SK-N-SH treated with all-trans-retinoic acid at 6 μM for 48 hours (cell line): ENCODE measurements around the gene LENG9.

Source experiments
- ATAC-seq: fragments of 200-7000 bp; cut with Tn5 transposase; 3 replicates; pipeline ENCODE4 v1.9.1; 2020; ENCODE audit warnings: mild to moderate bottlenecking, moderate library complexity
- ARNTL ChIP-seq: fragments of 450-650 bp; formaldehyde crosslinking; IDR thresholded peaks from 2 replicates; pipeline ENCODE4 v1.5.0; 2020; ENCODE audit warnings: low read depth, mild to moderate bottlenecking, moderate library complexity, borderline replicate concordance
- BACH2 ChIP-seq: fragments of 250-450 bp; sonication (Bioruptor Pico); IDR thresholded peaks from 2 replicates; pipeline ENCODE4 v1.9.0; 2021; ENCODE audit warnings: mild to moderate bottlenecking, borderline replicate concordance
- CSDC2 ChIP-seq: fragments of 250-450 bp; sonication (Bioruptor Pico); IDR thresholded peaks from 2 replicates; pipeline ENCODE4 v1.5.0; 2020; ENCODE audit warnings: mild to moderate bottlenecking, moderate library complexity
- ESRRG ChIP-seq: fragments of 250-450 bp; sonication (Bioruptor Pico); IDR thresholded peaks from 2 replicates; pipeline ENCODE4 v1.6.1; 2021; ENCODE audit warnings: mild to moderate bottlenecking
- GLIS3 ChIP-seq: fragments of 250-450 bp; sonication (Bioruptor Pico); IDR thresholded peaks from 2 replicates; pipeline ENCODE4 v1.5.0; 2020; ENCODE audit warnings: mild to moderate bottlenecking, moderate library complexity
- ISL1 ChIP-seq: fragments of 250-450 bp; sonication (Bioruptor Pico); IDR thresholded peaks from 2 replicates; pipeline ENCODE4 v2.1.2; 2022; ENCODE audit warnings: mild to moderate bottlenecking, moderate library complexity
- OSR1 ChIP-seq: fragments of 250-450 bp; sonication (Bioruptor Pico); IDR thresholded peaks from 2 replicates; pipeline ENCODE4 v1.8.0; 2022; ENCODE audit warnings: moderate library complexity, mild to moderate bottlenecking, inconsistent platforms
- PATZ1 ChIP-seq: fragments of 250-450 bp; sonication (Bioruptor Pico); IDR thresholded peaks from 2 replicates; pipeline ENCODE4 v1.8.0; 2020; ENCODE audit warnings: mild to moderate bottlenecking, moderate library complexity, borderline replicate concordance
- PPARA ChIP-seq: fragments of 250-450 bp; sonication (Bioruptor Pico); IDR thresholded peaks from 2 replicates; pipeline ENCODE4 v1.5.0; 2020; ENCODE audit warnings: mild to moderate bottlenecking, borderline replicate concordance
- RARB ChIP-seq: fragments of 250-450 bp; sonication (Bioruptor Pico); IDR thresholded peaks from 2 replicates; pipeline ENCODE4 v1.8.0; 2021; ENCODE audit warnings: mild to moderate bottlenecking, moderate library complexity
- SNAI2 ChIP-seq: fragments of 250-450 bp; sonication (Bioruptor Pico); IDR thresholded peaks from 2 replicates; pipeline ENCODE4 v1.5.0; 2020; ENCODE audit warnings: mild to moderate bottlenecking, moderate library complexity
- TCF4 ChIP-seq: fragments of 250-450 bp; sonication (Bioruptor Pico); IDR thresholded peaks from 2 replicates; pipeline ENCODE4 v1.8.0; 2021; ENCODE audit warnings: mild to moderate bottlenecking, moderate library complexity, borderline replicate concordance
- TOX ChIP-seq: fragments of 250-450 bp; sonication (Bioruptor Pico); IDR thresholded peaks from 2 replicates; pipeline ENCODE4 v1.8.0; 2021; ENCODE audit warnings: mild to moderate bottlenecking, moderate library complexity, borderline replicate concordance
- ZC3H10 ChIP-seq: fragments of 250-450 bp; sonication (Bioruptor Pico); IDR thresholded peaks from 2 replicates; pipeline ENCODE4 v1.5.1; 2021; ENCODE audit warnings: mild to moderate bottlenecking, moderate library complexity
- ZFP3 ChIP-seq: fragments of 250-450 bp; sonication (Bioruptor Pico); IDR thresholded peaks from 2 replicates; pipeline ENCODE4 v1.5.0; 2020; ENCODE audit warnings: mild to moderate bottlenecking, moderate library complexity
- ZFP30 ChIP-seq: fragments of 450-650 bp; formaldehyde crosslinking; IDR thresholded peaks from 2 replicates; pipeline ENCODE4 v1.5.0; 2022; ENCODE audit warnings: mild to moderate bottlenecking, moderate library complexity
- ZNF70 ChIP-seq: fragments of 450-650 bp; formaldehyde crosslinking; IDR thresholded peaks from 2 replicates; pipeline ENCODE4 v1.5.0; 2020; ENCODE audit warnings: mild to moderate bottlenecking, moderate library complexity
- ZNF8 ChIP-seq: fragments of 450-650 bp; formaldehyde crosslinking; IDR thresholded peaks from 2 replicates; pipeline ENCODE4 v1.5.0; 2020; ENCODE audit warnings: mild to moderate bottlenecking, moderate library complexity
- TF ChIP-seq, protein P1 (sequence below): fragments of 250-450 bp; sonication (Bioruptor Pico); IDR thresholded peaks from 2 replicates; pipeline ENCODE4 v1.5.0; 2020; ENCODE audit warnings: mild to moderate bottlenecking, moderate library complexity
- TF ChIP-seq, protein P2 (sequence below): fragments of 250-450 bp; sonication (Bioruptor Pico); IDR thresholded peaks from 2 replicates; pipeline ENCODE4 v1.5.1; 2021; ENCODE audit warnings: mild to moderate bottlenecking, moderate library complexity
- TF ChIP-seq, protein P3 (sequence below): fragments of 250-450 bp; sonication (Bioruptor Pico); IDR thresholded peaks from 2 replicates; pipeline ENCODE4 v1.8.0; 2021; ENCODE audit warnings: low read depth, mild to moderate bottlenecking, moderate library complexity, borderline replicate concordance

LENG9 gene

GRCh38 chr19:54454781-54455675 is 8.6 kb downstream of the LENG9 start:
- TF ChIP-seq ISL1 (CRISPR knock-in tag) = no peak
- TF ChIP-seq ESRRG (CRISPR knock-in tag) = no peak
- no peak for TF ChIP-seq PPARA (CRISPR knock-in tag)
- no peak for TF ChIP-seq ZNF8 (CRISPR knock-in tag)
- no peak for TF ChIP-seq SNAI2 (CRISPR knock-in tag)
- TF ChIP-seq RARB (CRISPR knock-in tag) = no peak
- no peak for TF ChIP-seq ZFP3
- TF ChIP-seq BACH2 (CRISPR knock-in tag) = no peak
- no peak for TF ChIP-seq TOX (CRISPR knock-in tag)
- no peak for TF ChIP-seq GLIS3 (CRISPR knock-in tag)
- no peak for TF ChIP-seq ZFP30
- no peak for TF ChIP-seq CSDC2 (CRISPR knock-in tag)
- TF ChIP-seq PATZ1 (CRISPR knock-in tag) = no peak
- no peak for TF ChIP-seq ARNTL (CRISPR knock-in tag)
- TF ChIP-seq TCF4 = no peak
- no peak for TF ChIP-seq ZC3H10 (CRISPR knock-in tag)
- TF ChIP-seq, protein P1, sequence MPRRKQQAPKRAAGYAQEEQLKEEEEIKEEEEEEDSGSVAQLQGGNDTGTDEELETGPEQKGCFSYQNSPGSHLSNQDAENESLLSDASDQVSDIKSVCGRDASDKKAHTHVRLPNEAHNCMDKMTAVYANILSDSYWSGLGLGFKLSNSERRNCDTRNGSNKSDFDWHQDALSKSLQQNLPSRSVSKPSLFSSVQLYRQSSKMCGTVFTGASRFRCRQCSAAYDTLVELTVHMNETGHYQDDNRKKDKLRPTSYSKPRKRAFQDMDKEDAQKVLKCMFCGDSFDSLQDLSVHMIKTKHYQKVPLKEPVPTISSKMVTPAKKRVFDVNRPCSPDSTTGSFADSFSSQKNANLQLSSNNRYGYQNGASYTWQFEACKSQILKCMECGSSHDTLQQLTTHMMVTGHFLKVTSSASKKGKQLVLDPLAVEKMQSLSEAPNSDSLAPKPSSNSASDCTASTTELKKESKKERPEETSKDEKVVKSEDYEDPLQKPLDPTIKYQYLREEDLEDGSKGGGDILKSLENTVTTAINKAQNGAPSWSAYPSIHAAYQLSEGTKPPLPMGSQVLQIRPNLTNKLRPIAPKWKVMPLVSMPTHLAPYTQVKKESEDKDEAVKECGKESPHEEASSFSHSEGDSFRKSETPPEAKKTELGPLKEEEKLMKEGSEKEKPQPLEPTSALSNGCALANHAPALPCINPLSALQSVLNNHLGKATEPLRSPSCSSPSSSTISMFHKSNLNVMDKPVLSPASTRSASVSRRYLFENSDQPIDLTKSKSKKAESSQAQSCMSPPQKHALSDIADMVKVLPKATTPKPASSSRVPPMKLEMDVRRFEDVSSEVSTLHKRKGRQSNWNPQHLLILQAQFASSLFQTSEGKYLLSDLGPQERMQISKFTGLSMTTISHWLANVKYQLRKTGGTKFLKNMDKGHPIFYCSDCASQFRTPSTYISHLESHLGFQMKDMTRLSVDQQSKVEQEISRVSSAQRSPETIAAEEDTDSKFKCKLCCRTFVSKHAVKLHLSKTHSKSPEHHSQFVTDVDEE (CRISPR knock-in tag) = no peak
- TF ChIP-seq, protein P2, sequence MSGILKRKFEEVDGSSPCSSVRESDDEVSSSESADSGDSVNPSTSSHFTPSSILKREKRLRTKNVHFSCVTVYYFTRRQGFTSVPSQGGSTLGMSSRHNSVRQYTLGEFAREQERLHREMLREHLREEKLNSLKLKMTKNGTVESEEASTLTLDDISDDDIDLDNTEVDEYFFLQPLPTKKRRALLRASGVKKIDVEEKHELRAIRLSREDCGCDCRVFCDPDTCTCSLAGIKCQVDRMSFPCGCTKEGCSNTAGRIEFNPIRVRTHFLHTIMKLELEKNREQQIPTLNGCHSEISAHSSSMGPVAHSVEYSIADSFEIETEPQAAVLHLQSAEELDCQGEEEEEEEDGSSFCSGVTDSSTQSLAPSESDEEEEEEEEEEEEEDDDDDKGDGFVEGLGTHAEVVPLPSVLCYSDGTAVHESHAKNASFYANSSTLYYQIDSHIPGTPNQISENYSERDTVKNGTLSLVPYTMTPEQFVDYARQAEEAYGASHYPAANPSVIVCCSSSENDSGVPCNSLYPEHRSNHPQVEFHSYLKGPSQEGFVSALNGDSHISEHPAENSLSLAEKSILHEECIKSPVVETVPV (CRISPR knock-in tag) = no peak
- no peak for TF ChIP-seq ZNF70
- TF ChIP-seq, protein P3, sequence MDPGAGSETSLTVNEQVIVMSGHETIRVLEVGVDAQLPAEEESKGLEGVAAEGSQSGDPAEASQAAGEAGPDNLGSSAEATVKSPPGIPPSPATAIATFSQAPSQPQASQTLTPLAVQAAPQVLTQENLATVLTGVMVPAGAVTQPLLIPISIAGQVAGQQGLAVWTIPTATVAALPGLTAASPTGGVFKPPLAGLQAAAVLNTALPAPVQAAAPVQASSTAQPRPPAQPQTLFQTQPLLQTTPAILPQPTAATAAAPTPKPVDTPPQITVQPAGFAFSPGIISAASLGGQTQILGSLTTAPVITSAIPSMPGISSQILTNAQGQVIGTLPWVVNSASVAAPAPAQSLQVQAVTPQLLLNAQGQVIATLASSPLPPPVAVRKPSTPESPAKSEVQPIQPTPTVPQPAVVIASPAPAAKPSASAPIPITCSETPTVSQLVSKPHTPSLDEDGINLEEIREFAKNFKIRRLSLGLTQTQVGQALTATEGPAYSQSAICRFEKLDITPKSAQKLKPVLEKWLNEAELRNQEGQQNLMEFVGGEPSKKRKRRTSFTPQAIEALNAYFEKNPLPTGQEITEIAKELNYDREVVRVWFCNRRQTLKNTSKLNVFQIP (CRISPR knock-in tag) = no peak
- no peak for ATAC-seq

DNA sequence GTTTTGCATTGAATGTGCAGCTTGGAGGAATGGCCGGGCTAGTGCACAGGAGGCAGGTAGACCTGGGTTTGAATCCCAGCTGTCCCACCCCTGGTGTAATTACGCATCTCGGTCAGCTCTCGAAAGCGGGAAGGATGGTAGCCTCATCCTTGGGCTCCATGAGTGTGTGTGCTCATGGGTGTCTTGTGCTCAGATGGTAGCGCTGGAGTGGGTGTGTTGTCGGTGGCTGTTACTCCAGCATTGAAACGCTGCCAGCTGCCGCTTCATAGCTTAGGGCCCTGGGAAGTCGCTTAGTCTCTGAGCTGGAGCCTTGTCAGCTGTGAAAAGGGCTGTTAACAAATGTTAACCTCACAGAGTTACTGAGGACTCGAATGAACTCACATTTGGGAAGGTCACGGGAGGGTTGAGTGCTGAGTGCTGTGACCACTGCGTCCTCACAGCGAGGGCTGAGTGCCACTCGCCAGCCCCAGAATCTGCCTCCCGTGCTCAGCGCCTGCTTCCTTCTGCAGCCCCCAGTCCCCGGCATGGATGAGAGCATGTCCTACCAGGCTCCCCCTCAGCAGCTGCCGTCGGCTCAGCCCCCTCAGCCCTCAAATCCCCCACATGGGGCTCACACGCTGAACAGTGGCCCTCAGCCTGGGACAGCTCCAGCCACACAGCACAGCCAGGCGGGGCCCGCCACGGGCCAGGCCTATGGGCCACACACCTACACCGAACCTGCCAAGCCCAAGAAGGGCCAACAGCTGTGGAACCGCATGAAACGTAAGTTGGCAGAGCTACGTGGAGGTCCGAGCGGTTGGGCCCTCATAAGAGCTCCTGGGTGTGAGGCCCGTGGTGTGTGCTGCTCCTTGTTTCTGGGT is 9.4 kb downstream of the LENG9 start:
- TF ChIP-seq ZNF8 (CRISPR knock-in tag) (no peak), GLIS3 (CRISPR knock-in tag) (no peak), ISL1 (CRISPR knock-in tag) (no peak), TOX (CRISPR knock-in tag) (no peak), OSR1 (no peak), SNAI2 (CRISPR knock-in tag) (no peak)
- TF ChIP-seq, protein P2 (CRISPR knock-in tag) = no peak
- TF ChIP-seq, protein P1 (CRISPR knock-in tag) = no peak
- no peak for ATAC-seq
